HFFc6 (cell line): Measurements from ENCODE around the gene IFNA2. TPM values are rescaled to one million over a fixed set of nuclear protein-coding genes. Genes with fewer than 3 reads are reported as not detected.
"Not testable (repeated sequence)": the region's sequence is repeated elsewhere in the genome, so short reads cannot be mapped to it uniquely, and the experiment has no call there.

ENCODE experiments used
- DNase-seq: peaks from one replicate; pipeline ENCODE4 v3.0.0-alpha.2; 2018
- H3K27ac Mint-ChIP-seq: 2 replicates; pipeline ENCODE4 v1.8.0; 2020; ENCODE audit warnings: mild to moderate bottlenecking, mixed read lengths
- H3K27me3 Mint-ChIP-seq: 2 replicates; pipeline ENCODE4 v1.8.0; 2021; ENCODE audit warnings: mild to moderate bottlenecking, moderate library complexity, mixed read lengths; ENCODE audit not compliant: insufficient read depth
- H3K36me3 Mint-ChIP-seq: 2 replicates; pipeline ENCODE4 v1.8.0; 2021; ENCODE audit warnings: low read depth, mixed read lengths
- H3K4me1 Mint-ChIP-seq: 2 replicates; pipeline ENCODE4 v1.8.0; 2020; ENCODE audit warnings: low read depth, mixed read lengths
- H3K4me3 Mint-ChIP-seq: 2 replicates; pipeline ENCODE4 v1.8.0; 2020; ENCODE audit warnings: mild to moderate bottlenecking, moderate library complexity, mixed read lengths
- H3K9me3 Mint-ChIP-seq: 2 replicates; pipeline ENCODE4 v1.8.0; 2020; ENCODE audit warnings: mild to moderate bottlenecking, mixed read lengths
- total RNA-seq, 6 experiments: library from RNA; stranded (reverse); fragmentation: NEBNext Ultra II Directional; extraction: Animal tissue kit (Norgen Biotek cat#: 25700); gene quantifications; 2 replicates in 1 of 6; 3 replicates in 5 of 6; pipeline ENCODE4 v1.2.3, GENCODE V29; 2021
- TF ChIP-seq, protein P1 (sequence below): fragments of 200-600 bp; sonication (generic); IDR thresholded peaks from 2 replicates; pipeline ENCODE4 v1.5.0; 2021; ENCODE audit warnings: antibody characterized with exemption, mild to moderate bottlenecking

Gene IFNA2
- total RNA-seq, 6 experiments from 2014 or later: not detected

DNA sequence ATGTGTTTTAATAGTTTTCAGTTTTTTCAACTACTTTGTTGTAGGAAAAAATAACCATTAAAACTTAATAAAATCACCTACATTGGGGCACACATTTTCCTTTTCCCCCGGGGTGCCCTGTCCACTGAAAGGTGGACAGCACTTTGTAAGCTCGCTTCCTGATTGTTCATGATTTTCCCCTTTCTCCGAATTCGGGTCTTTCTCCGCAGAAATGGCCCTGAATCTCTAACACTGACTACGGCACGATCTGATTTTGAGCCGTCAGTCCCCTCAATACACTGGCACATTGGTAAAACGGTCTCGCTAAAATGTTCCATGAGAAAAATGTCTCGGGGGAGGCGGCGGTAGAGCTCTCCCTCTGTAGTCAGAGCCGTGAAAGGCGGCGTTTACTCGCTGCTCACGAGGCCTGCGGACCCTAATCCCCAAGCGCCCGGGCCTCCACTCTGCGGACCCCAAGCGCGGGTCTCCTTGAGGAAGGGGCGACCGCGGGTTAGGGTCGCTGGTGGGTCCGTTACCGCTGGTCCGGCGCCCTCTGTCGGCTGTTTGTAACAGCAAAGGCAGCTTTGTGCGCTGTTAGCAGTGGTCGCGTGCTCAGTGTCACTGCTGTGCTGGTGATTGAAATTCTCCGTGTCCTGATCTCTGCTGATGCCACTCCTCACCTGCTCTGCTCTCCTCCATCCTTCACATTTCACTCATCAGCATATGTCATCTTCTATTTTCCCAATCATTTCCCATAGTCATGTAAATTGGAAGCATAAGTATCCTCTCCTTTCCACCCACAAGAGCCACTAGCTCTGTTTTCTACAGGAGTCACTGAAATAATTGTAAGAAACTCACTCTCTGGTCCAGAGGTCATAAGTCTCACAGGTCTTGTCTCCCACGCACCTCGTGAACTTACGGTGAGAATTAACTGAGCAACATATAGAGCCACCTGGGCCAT, 10.8 kb upstream of the IFNA2 start:
- H3K4me3 Mint-ChIP-seq: peak overlapping the region; percentile 69
- TF ChIP-seq, protein P1, sequence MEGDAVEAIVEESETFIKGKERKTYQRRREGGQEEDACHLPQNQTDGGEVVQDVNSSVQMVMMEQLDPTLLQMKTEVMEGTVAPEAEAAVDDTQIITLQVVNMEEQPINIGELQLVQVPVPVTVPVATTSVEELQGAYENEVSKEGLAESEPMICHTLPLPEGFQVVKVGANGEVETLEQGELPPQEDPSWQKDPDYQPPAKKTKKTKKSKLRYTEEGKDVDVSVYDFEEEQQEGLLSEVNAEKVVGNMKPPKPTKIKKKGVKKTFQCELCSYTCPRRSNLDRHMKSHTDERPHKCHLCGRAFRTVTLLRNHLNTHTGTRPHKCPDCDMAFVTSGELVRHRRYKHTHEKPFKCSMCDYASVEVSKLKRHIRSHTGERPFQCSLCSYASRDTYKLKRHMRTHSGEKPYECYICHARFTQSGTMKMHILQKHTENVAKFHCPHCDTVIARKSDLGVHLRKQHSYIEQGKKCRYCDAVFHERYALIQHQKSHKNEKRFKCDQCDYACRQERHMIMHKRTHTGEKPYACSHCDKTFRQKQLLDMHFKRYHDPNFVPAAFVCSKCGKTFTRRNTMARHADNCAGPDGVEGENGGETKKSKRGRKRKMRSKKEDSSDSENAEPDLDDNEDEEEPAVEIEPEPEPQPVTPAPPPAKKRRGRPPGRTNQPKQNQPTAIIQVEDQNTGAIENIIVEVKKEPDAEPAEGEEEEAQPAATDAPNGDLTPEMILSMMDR: peak; percentile 89
- peaks cover 45% of the 10 kb centered on the region for H3K27me3 Mint-ChIP-seq
- no peak for DNase-seq
- H3K4me1 Mint-ChIP-seq: peaks cover 11% of the 10 kb centered on the region
- H3K27ac Mint-ChIP-seq: no peak overlapping the region
- no peaks in the 10 kb centered on the region for H3K36me3 Mint-ChIP-seq
- no peaks in the 10 kb centered on the region for H3K9me3 Mint-ChIP-seq

DNA sequence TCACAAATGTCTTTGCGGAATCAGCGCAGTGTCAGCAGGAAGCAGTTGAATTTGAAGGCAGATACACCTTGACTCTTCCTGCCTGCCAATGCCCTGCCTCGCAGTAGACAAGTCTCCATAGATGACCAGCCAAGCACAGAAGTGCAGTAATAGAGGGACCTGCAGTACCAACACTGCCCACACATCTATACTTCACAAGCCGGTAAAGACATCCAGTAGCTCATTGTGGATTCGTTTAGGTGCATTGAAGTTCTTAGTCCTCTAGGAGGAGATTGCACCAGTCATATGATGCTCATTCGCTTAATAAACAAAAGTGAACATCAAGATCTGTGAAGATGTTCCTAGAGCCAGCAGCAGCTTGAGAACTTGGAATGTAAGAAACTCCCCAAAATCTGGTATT, 7.1 kb upstream of the IFNA2 start:
- DNase-seq: peak; percentile 50
- H3K9me3 Mint-ChIP-seq: no peaks in the 10 kb centered on the region

DNA sequence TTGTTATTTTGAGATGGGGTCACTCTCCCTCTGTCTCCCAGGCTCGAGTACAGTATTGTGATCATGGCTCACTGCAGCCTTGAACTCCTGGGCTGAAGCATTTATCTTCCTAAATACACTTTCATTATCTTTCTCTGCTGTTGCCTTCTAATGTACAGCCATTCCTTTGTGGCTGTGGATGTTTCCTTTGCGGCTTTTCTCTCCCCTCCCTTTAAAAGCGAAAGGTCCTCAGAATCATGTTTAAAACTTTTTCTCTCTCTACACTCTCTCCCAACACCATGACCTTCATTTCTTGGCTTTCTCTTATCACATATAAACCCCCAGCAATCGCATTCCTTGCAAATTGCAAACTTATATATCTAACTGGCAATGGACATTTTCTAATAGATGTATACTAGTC, 1.6 kb downstream of the IFNA2 start:
- no peak overlapping the region for H3K27ac Mint-ChIP-seq
- peaks cover 31% of the 10 kb centered on the region for H3K27me3 Mint-ChIP-seq

More for the DNA sequence above, 7.1 kb upstream of the IFNA2 start:
- no peak overlapping the region for H3K27ac Mint-ChIP-seq
- H3K4me1 Mint-ChIP-seq: peaks cover 11% of the 10 kb centered on the region
- H3K4me3 Mint-ChIP-seq: no peak overlapping the region
- H3K27me3 Mint-ChIP-seq: peaks cover 43% of the 10 kb centered on the region
- TF ChIP-seq, protein P1: peak; percentile 70
- H3K36me3 Mint-ChIP-seq: no peaks in the 10 kb centered on the region

DNA sequence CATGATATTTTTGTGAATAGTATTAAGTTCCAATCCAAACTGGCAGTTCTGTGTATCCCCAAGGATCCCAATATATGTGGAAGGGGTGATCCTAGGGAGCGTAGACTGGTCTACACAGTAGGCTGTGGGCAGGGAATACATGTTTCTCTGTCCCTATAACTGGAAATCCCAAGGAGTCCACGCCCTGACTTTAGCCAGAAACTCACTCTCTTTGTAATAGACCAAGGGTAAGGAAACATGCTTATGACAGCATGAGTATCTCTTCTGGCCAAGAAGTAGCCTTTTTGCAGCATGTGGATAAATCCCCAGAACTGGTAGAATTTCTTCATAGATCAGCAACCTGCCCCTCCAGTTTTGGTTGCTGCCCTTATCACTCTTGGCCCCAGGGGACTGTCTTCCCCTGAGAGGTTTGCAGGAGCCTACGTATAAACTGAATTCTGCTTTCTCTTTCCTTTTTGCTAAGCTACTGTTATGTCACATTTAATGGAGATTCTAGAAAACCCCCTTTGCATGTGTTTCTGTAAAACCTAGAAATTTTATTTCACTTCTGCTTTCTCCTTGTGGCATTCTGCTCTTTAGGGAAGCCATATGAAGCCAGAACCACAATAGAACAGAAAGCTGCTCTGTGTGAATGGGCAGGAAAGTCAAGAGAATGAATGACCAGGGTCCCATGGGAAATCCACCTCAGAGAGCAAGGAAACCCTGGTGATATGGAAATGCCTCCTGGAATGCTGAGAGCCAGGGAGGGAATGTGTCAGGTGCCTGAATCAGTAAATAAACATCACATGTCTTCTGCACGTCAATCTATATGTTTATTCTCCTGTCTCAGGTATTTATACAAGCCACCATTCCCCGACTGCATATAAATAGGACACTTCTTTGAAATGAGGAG, 3.5 kb downstream of the IFNA2 start:
- TF ChIP-seq, protein P1: no peak
- no peak overlapping the region for H3K4me3 Mint-ChIP-seq
- H3K27ac Mint-ChIP-seq: no peak overlapping the region
- no peaks in the 10 kb centered on the region for H3K4me1 Mint-ChIP-seq
- peaks cover 30% of the 10 kb centered on the region for H3K27me3 Mint-ChIP-seq
- DNase-seq: no peak
- no peaks in the 10 kb centered on the region for H3K9me3 Mint-ChIP-seq
- no peaks in the 10 kb centered on the region for H3K36me3 Mint-ChIP-seq

More for the DNA sequence above, 1.6 kb downstream of the IFNA2 start:
- Mint-ChIP-seq H3K4me3 (no peak overlapping the region), H3K4me1 (no peaks in the 10 kb centered on the region), H3K36me3 (no peaks in the 10 kb centered on the region), H3K9me3 (no peaks in the 10 kb centered on the region)
- TF ChIP-seq, protein P1: no peak
- DNase-seq: no peak

DNA sequence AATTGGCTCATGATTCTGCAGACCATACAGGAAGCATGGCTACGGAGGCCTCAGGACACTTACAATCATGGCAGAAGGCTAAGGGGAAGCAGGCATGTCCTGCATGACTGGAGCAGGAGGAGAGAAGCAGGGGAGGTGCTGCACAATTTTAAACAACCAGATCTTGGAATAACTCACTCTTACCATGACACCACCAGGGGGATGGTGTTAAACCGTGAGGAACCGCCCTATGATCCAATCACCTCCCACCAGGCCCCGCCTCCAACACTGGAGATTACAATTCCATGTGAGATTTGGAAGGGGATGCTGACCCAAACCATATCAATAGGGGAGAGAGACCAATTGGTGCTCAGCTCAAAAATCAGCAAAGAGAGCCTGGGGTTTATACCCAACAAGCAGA, 13.7 kb downstream of the IFNA2 start:
- not testable (repeated sequence) for H3K27ac Mint-ChIP-seq, H3K4me3 Mint-ChIP-seq, H3K27me3 Mint-ChIP-seq, DNase-seq, H3K9me3 Mint-ChIP-seq, H3K4me1 Mint-ChIP-seq, H3K36me3 Mint-ChIP-seq
